GM18517 (cell line): ENCODE data around the gene TUBA3D.
"Not testable (repeated sequence)": the region's sequence is repeated elsewhere in the genome, so short reads cannot be mapped to it uniquely, and the experiment has no call there.

Source experiments
- ATAC-seq: cut with Tn5 transposase; IDR thresholded peaks from one replicate; pipeline ENCODE4 v1.9.1; 2021; ENCODE audit warnings: mild to moderate bottlenecking, moderate library complexity; ENCODE audit not compliant: unreplicated experiment

TUBA3D gene

DNA sequence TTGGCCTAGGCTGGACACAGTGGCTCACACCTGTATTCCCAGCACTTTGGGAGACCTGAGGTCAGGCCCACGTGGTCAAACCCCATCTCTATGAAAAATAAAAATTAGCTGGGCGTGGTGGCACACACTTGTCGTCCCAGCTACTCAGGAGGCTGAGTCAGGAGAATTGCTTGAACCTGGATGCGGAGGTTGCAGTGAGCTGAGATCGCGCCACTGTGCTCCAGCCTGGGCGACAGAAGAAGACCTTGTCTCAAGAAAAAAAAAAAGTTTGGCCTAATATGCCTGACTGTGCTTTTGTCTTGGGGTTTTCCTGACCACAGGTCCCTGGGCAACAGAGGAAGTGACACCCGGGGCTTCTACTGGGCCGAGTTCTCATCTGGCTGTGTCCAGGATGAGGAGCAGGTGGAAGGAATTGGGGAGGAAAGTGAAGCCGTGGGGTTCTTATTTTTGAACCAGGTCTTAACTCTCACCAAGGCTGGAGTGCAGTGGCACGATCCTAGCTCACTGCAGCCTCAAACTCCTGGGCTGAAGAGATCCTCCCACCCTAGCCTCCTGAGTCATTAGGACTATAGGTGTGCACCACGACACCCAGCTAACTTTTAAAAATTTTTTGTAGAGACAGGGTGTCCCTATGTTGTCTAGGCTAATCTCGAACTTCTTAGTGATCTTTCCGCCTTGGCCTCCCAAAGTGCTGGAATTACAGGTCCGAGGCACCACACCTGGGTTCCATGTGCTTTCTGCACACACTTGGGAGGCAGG lies 38.7 kb downstream of the TUBA3D start:
- ATAC-seq: peak; percentile 82

DNA sequence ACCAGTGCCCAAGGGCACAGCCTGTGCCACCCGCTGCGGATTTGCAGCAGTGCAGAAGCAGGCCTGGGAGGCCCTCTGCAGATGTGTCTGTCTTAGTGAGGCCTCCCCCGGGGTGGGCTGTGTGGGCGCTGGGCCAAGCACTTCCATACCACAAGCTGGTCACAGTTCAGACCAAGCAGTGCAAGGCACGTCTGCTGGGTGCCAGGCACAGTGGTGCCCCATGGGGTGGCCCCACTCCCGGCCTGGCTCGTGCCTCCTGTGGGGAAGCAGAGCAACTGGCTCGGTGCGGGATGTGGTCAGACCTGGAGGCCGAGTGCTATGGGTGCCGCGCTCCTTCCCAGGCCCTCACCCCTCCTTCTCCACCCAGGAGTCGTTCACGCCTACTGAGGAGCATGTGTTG lies 39.3 kb downstream of the TUBA3D start:
- ATAC-seq: not testable (repeated sequence)

DNA sequence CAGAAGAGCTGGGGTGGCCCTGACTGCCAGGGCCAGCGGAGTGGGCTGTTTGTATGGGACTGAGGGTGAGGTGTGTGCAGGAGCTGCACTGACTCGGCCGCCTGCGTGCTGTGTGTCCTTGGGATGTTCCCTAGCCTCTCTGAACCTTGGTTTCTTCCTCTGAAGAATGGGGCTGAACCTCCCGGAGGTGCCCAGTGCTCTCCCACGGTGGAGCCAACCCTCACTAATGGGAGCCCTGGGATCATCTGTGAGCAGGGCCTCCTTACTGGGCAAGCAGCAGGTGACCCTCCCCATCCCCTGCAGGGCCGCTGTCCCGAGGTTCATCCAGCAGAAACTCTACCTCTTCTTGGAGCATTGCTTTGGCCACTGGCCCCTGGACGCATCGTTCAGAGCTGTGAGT lies 40.1 kb downstream of the TUBA3D start:
- ATAC-seq: no peak

DNA sequence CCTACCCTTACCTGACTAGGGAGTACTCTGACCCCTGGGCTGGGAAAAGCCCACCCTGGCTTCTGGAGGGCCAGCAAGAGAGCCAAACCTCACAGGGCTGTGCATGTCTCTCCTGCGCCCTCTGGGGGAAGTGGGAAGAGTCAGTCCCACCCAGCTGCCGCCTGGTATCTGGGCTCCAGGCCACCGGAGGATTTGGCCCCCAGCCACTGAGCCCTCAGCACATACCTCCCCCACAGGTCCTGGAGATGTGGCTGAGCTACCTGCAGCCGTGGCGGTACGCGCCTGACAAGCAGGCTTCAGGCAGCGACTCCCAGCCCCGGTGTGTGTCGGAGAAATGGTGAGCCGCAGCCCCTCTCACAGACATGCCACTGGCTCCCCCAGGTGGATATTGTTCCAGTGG lies 40.7 kb downstream of the TUBA3D start:
- ATAC-seq: not testable (repeated sequence)

GRCh38 chr2:131517106-131517831 lies 41.4 kb downstream of the TUBA3D start:
- ATAC-seq: no peak

DNA sequence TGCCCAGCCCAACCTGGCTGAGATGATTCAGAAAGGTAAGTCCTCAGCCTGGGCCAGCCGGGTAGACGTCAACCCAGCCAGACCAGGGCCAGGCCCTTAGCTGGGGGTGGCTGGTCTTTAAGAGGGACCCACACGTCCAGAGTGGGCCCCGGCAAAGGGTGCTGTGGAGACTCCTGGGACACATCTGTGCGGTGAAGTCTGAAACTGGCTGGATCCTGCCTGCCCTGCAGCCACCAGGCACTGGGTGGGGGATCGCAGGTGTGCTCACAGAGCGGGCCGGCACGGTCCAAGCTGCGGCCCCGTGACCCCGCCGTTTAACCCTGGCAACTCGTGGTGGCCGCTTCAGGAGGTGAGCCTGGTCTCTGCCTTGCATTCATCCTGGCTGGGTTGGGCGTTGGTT lies 41.9 kb downstream of the TUBA3D start:
- not testable (repeated sequence) for ATAC-seq

DNA sequence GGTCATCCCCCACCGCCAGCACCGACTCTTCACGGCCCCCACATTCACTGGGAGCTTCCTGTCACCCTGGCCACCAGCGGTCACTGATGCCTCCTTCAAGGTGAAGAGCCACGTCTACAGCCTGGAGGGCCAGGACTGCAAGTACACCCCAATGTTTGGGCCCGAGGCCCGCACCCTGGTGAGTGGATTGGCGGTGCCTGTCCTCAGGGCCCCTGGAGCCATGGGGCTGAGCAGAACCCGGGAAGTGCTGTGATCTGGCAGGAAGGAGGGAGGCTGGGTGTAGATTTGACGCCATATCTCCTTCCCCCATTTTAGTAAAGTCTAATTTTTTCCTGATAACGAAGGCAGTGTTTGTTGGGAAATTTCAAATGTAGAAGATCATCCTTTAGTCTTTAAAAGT lies 42.6 kb downstream of the TUBA3D start:
- ATAC-seq: not testable (repeated sequence)

DNA sequence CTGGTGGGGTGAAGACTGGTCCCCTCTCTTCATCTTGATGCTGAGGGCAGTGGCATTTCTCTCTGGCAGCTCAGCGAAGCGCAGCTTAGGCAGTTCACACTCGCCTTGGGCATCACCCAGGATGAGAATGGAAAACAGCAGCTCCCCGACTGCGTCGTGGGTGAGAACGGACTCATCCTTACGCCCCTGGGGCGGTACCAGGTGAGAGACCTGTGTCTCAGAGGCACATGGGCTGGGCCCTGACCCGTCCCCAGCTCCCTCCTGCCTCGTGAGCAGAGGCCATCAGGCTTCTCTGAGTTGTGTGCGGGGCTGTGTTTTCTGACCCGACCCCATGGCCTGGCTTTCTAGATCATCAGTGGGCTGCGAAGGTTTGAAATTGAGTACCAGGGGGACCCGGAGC lies 43.5 kb downstream of the TUBA3D start:
- ATAC-seq: no peak

DNA sequence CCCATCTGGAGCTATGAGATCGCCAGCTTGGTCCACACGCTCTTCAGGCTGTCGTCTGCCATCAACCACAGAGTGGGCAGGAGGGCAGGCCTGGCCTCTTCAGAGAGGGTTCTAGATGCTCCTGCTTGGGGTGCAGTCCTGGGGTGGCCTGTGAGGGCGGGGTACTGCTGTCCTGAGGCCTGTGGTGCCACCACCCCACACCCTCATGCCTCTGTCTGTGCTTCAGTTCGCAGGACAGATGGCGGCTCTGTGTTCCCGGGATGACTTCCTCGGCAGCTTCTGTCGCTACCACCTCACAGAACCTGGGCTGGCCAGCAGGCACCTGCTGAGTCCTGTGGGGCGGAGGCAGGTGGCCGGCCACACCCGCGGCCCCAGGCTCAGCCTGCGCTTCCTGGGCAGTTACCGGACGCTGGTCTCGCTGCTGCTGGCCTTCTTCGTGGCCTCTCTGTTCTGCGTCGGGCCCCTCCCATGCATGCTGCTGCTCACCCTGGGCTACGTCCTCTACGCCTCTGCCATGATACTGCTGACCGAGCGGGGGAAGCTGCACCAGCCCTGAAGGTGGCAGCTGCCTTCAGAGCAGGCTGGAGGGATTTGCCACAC lies 44.1 kb downstream of the TUBA3D start:
- ATAC-seq: not testable (repeated sequence)

DNA sequence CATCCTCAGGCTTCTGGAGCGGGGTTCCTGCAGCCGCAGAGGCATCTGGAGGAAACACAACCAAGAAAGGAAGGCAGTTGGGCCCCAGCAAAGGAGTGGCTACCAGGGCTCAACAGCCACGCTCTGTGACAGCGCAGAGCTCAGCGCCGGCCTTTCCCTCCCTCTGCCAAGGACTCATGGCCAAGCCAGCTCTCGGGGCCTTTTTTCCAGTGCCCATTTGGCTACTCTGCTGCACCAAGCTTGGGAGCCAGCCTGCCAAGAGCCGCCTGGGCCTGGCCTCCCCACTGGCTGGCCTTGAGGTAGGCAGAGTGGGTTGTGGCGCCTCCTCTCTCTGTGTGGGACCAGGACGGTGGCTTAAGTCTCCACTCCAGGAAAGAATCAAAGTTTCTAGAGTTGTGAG lies 44.6 kb downstream of the TUBA3D start:
- no peak for ATAC-seq

DNA sequence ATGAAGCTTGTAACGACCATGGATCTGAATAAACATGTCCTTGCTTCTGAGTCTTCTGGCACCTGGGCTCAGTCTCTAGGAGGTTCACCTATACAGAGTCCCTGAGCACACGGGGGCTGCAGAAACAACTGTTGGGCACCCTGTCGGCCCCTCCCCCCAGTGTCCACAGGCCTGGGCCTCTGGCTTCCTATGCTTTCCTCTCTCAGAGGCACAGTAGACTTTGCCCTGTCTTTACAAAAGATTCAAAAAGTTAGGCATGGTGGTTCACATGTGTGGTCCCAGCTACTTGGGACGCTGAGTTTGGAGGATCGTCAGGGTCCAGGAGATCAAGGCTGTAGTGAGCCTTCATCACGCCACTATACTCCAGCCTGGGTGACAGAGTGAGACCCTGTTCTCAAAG lies 45.6 kb downstream of the TUBA3D start:
- ATAC-seq: not testable (repeated sequence)

GRCh38 chr2:131521961-131522781 lies 46.3 kb downstream of the TUBA3D start:
- no peak for ATAC-seq

DNA sequence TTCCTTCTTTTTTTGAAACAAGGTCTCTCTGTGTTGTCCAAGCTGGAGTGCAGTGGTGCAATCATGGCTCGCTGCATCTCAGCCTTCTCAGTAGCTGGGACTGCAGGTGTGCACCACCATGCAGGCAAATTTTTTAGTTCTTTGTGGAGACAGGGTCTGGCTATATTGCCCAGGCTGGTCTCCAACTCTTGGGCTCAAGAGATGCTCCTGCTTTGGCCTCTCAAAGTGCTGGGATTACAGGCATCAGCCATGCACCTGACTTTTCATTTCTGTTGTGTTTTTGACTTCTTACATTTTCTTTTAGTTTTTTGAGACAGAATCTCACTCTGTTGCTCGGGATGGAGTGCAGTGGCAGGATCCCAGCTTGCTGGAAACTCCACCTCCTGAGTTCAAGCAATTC lies 49.3 kb downstream of the TUBA3D start:
- ATAC-seq: not testable (repeated sequence)

DNA sequence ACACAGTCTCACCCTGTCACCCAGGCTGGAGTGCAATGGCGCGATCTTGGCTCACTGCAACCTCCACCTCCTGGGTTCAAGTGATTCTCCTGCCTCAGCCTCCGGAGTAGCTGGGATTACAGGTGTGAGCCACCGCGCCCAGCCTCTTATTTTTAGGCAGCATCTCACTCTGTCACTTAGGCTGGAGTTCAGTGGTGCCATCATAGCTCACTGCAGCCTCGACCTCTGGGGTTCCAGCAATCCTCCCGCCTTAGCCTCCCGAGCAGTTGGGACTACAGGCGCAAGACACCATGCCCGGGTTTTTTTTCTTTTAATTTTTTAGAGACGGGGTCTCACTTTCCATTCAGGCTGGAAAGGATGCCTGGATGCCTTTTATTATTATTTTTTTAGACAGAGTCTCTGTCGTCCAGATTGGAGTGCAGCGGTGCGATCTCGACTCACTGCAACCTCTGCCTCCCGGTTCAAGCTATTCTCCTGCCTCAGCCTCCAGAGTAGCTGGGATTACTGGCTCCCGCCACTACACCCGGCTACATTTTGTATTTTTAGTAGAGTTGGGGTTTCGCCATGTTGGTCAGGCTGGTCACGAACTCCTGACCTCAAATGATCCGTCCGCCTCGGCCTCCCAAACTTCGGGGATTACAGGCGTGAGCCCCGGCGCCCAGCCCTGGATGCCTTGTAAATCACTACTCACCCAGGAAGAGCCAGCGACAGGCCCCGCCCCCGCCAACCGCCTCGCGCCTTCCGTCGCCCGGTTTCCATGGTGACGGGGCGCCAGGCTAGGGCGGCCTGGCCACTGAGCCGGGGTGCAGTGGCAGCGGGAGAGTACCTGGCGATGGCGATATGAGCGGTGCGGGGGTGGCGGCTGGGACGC lies 51.4 kb downstream of the TUBA3D start, which contains the start of gene CCDC74A:
Gene CCDC74A (plus strand): TSS at position 758 of the 871 bp plus-strand sequence. CDS start 83 bp downstream, at position 841.
- peak; percentile 90 for ATAC-seq

- ATAC-seq: peak; percentile 77
Measured at GRCh38 chr2:131528981-131529863, 53.3 kb downstream of the TUBA3D start.

GRCh38 chr2:131529864-131530445 lies 54.0 kb downstream of the TUBA3D start:
- ATAC-seq: not testable (repeated sequence)

- ATAC-seq: not testable (repeated sequence)
Measured at GRCh38 chr2:131530626-131531344, 54.9 kb downstream of the TUBA3D start.
